Measurements from ENCODE around the gene GSG1L2. TPM values are rescaled to one million over a fixed set of nuclear protein-coding genes. Genes with fewer than 3 reads are reported as not detected.

Gene GSG1L2
- polyA plus RNA-seq, 3 donors: not detected

GRCh38 chr17:9776911-9777310, 45.0 kb downstream of the GSG1L2 start:
- intact Hi-C loops (cut with micrococcal nuclease): no loop called here
- Histone ChIP-seq H4K20me1 (ENCODE audit: insufficient read depth, low read length) (no peaks in the 10 kb centered on the region), H3K4me2 (replicated peaks; ENCODE audit: extremely low read depth, low read length, poor library complexity, severe bottlenecking) (no peak overlapping the region), H3K4me1 (ENCODE audit: control insufficient read depth in 1 of 2, insufficient read depth in 2 of 2, low read length in 2 of 2) (no peaks in the 10 kb centered on the region), H3K36me3 (replicated peaks in 1 of 2; ENCODE audit: control insufficient read depth in 1 of 2, insufficient read depth in 2 of 2, low read length in 2 of 2) (no peaks in the 10 kb centered on the region), H3K4me3 (replicated peaks in 1 of 3; ENCODE audit: low read depth in 2 of 3, low read length in 3 of 3) (no peak overlapping the region), H3K27me3 (ENCODE audit: control insufficient read depth in 2 of 2, insufficient read depth in 2 of 2, low read length in 2 of 2) (no peaks in the 10 kb centered on the region), H3K9me3 (replicated peaks in 1 of 2; ENCODE audit: control insufficient read depth in 1 of 2, insufficient read depth in 1 of 2, low read length in 2 of 2) (no peaks in the 10 kb centered on the region), H3K27ac (ENCODE audit: low read depth in 1 of 2, low read length in 2 of 2) (no peak overlapping the region), H3K79me2 (ENCODE audit: insufficient read depth, low read length) (no peaks in the 10 kb centered on the region), H3K9ac (ENCODE audit: insufficient read depth, low read length, poor library complexity, severe bottlenecking) (no peak overlapping the region), H2AFZ (ENCODE audit: insufficient read depth, low read depth, low read length, poor library complexity, severe bottlenecking) (no peak overlapping the region)
- Mint-ChIP-seq H3K36me3 (no peaks in the 10 kb centered on the region), H3K4me3 (no peak overlapping the region), H3K4me1 (no peaks in the 10 kb centered on the region), H3K27ac (no peak overlapping the region), H3K27me3 (ENCODE audit: low read depth in 3 of 3) (peaks cover 2 to 5% (median 3%) of the 10 kb centered on the region in 3 donors), H3K9me3 (peaks cover 0 to 6% (median 0%) of the 10 kb centered on the region in 7 donors)
- TF ChIP-seq CTCF (IDR thresholded peaks at IDR 0.05): no peak
- WGBS (ENCODE audit: insufficient coverage): 94% methylated on average over 6 of the region's 9 CpGs
- DNase-seq: no peak

GRCh38 chr17:9772658-9773057, 49.2 kb downstream of the GSG1L2 start:
- Mint-ChIP-seq H3K4me1 (no peaks in the 10 kb centered on the region), H3K4me3 (no peak overlapping the region), H3K36me3 (no peaks in the 10 kb centered on the region), H3K27ac (no peak overlapping the region), H3K27me3 (ENCODE audit: low read depth in 3 of 3) (peaks cover 1 to 6% (median 2%) of the 10 kb centered on the region in 3 donors), H3K9me3 (peaks cover 0 to 6% (median 0%) of the 10 kb centered on the region in 7 donors)
- H4K20me1 ChIP-seq (ENCODE audit: insufficient read depth, low read length): no peaks in the 10 kb centered on the region
- no peak overlapping the region for H2AFZ ChIP-seq (ENCODE audit: insufficient read depth, low read depth, low read length, poor library complexity, severe bottlenecking)
- H3K4me1 ChIP-seq (ENCODE audit: control insufficient read depth in 1 of 2, insufficient read depth in 2 of 2, low read length in 2 of 2): no peaks in the 10 kb centered on the region
- no peak for TF ChIP-seq CTCF (IDR thresholded peaks at IDR 0.05)
- no peaks in the 10 kb centered on the region for H3K27me3 ChIP-seq (ENCODE audit: control insufficient read depth in 2 of 2, insufficient read depth in 2 of 2, low read length in 2 of 2)
- H3K4me3 ChIP-seq (replicated peaks in 1 of 3; ENCODE audit: low read depth in 2 of 3, low read length in 3 of 3): no peak overlapping the region
- H3K9me3 ChIP-seq (replicated peaks in 1 of 2; ENCODE audit: control insufficient read depth in 1 of 2, insufficient read depth in 1 of 2, low read length in 2 of 2): no peaks in the 10 kb centered on the region
- H3K4me2 ChIP-seq (replicated peaks; ENCODE audit: extremely low read depth, low read length, poor library complexity, severe bottlenecking): no peak overlapping the region
- H3K79me2 ChIP-seq (ENCODE audit: insufficient read depth, low read length): no peaks in the 10 kb centered on the region
- no peak for DNase-seq
- H3K36me3 ChIP-seq (replicated peaks in 1 of 2; ENCODE audit: control insufficient read depth in 1 of 2, insufficient read depth in 2 of 2, low read length in 2 of 2): no peaks in the 10 kb centered on the region
- intact Hi-C loops (cut with micrococcal nuclease): no loop called here
- H3K9ac ChIP-seq (ENCODE audit: insufficient read depth, low read length, poor library complexity, severe bottlenecking): no peak overlapping the region
- no peak overlapping the region for H3K27ac ChIP-seq (ENCODE audit: low read depth in 1 of 2, low read length in 2 of 2)
- 90% methylated on average over 18 of the region's 19 CpGs for WGBS (ENCODE audit: insufficient coverage)
